SH-SY5Y (cell line): Measurements from ENCODE around the gene GALNT9.

Source experiments
- GATA2 ChIP-seq: IDR thresholded peaks from 2 replicates; pipeline ENCODE4 v1.6.1; 2011; ENCODE audit warnings: mild to moderate bottlenecking, low read depth, low read length
- GATA3 ChIP-seq: IDR thresholded peaks from 2 replicates; pipeline ENCODE4 v1.6.1; 2011; ENCODE audit warnings: low read depth, mild to moderate bottlenecking, low read length, moderate library complexity

The GALNT9 gene

DNA sequence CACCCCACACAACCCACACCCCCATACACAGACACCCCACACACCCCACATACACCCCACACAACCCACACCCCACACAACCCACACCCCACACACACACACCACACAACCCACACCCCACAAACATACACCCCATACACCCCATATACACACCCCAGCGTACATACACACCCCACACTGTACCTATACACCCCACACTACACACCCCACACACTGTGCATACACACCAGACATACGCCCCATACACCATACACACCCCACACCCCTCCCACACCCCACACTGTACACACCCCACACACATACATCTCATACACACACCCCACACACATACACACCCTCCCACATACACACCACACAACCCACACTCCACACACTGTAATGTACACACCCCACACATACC, 104.9 kb downstream of the GALNT9 start:
- no peak for TF ChIP-seq GATA2
- TF ChIP-seq GATA3: no peak

DNA sequence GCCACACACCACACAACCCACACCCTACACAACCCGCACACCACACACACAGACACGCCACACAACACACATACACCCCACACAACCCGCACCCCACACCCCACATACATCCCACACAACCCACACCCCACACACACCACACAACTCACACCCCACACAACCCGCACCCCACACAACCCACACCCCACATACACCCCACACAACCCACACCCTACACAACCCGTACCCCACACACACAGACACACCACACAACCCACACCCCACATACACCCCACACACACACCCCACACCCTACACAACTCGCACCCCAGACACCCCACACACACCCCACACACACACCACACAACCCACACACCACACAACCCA, 106.6 kb downstream of the GALNT9 start:
- TF ChIP-seq GATA2 (no peak), GATA3 (no peak)

DNA sequence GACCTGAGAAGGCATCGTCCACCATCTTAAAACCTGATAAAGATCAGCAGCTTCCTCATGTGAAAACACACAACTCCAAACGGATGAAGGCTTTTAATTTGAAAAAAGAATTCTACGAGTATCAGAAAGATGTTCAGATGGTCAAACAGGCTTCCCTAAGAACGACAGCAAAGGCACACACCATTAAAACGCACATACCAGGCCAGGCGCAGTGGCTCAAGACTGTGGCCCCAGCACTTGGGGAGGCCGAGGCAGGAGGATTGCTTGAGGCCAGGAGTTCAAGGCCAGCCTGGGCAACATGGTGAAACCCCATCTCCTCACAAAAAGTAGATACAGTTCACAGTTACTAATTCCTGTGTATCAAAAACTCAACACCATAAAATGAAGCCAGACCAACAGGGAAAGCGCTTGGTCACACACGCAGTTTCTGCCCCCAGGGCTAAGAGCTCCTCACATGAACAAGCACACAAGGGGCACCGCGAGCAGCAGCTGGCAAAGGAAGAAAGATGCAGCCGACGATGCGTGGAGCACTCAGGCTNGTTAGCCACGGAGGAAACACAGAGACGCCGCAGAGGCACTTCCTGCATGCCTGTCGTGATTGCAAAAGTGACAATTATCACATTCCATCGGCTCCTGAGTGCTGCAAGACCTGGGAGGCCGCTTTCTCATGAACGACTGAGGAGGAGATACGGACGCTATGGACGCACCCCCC, 107.1 kb downstream of the GALNT9 start:
- TF ChIP-seq GATA3: no peak
- TF ChIP-seq GATA2: no peak

GRCh38 chr12:132219323-132219722, 110.1 kb downstream of the GALNT9 start:
- no peak for TF ChIP-seq GATA2

GRCh38 chr12:132218915-132219314, 110.5 kb downstream of the GALNT9 start:
- TF ChIP-seq GATA2: no peak
- no peak for TF ChIP-seq GATA3

GRCh38 chr12:132218527-132218875, 110.9 kb downstream of the GALNT9 start:
- TF ChIP-seq GATA3: no peak
- TF ChIP-seq GATA2: no peak

- no peak for TF ChIP-seq GATA2
- no peak for TF ChIP-seq GATA3
Measured at GRCh38 chr12:132217800-132218526, 111.4 kb downstream of the GALNT9 start.

GRCh38 chr12:132217371-132217770, 112.0 kb downstream of the GALNT9 start:
- TF ChIP-seq GATA2: no peak
- no peak for TF ChIP-seq GATA3

GRCh38 chr12:132216354-132216987, 112.9 kb downstream of the GALNT9 start:
- TF ChIP-seq GATA3: no peak
- no peak for TF ChIP-seq GATA2

GRCh38 chr12:132215299-132215989, 113.9 kb downstream of the GALNT9 start:
- TF ChIP-seq GATA2: no peak
- no peak for TF ChIP-seq GATA3

DNA sequence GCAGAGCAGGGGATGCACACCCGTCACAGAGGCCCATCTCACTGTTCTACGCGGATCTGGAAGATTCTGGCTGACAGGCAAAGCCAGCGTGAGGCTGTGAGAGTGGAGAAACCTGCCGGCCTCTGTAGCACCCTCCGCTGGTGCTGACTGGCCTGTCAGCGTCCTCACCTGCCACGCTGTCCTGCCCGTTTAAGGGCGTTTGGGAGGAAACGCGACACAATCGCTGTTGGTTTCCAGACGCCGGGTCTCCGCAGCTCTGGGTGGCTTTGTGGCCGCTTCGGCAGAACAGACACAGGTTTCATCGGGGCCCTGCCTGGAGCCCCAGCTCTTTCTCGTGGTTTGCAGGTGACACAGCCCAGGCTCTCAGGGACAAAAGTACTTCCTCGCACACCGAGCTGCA, 114.5 kb downstream of the GALNT9 start:
- TF ChIP-seq GATA3: no peak
- TF ChIP-seq GATA2: no peak

- TF ChIP-seq GATA2 (no peak), GATA3 (no peak)
Measured at GRCh38 chr12:132214161-132214476, 115.3 kb downstream of the GALNT9 start.

DNA sequence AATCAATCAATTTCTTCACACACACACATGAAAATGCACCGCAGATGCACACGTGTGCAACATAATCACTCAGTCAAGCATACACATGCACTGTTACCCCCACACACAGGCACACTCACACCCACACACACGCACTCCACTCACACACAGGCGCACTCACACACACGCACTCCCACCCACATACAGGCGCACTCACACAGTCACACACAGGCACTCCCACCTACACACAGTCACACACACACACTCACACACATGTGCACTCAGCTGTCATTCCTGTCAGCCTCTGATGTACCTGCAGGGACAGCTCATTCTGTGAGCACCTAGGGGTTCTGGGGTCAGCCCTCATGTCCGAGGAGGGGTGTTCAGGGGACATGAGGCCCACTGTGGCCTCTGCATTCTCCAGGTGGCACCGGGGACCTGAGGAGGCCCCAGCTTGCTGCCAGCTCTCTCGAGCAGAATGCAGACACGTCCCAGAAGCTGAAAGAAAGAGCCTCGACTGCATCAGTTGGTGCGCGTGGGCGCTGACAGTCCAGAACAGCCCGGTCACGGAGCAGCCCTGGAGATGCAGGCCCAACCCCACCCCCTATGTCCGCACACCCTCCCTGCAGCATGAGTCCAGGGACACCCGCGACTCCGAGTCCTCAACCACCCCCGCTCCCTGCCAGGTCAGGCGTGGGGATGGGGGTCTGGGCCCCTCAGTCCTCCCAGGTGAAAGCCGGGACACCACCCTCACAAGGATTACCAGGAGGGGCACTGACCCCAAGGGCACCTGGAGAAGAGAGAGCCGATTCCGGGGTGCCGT, 115.8 kb downstream of the GALNT9 start:
- TF ChIP-seq GATA3 (no peak), GATA2 (no peak)

GRCh38 chr12:132211816-132212215, 117.6 kb downstream of the GALNT9 start:
- TF ChIP-seq GATA3: no peak

GRCh38 chr12:132211326-132211725, 118.1 kb downstream of the GALNT9 start:
- TF ChIP-seq GATA3: no peak
- TF ChIP-seq GATA2: no peak
